ENCODE data around the gene PM20D2.
"Not testable (repeated sequence)": the region's sequence is repeated elsewhere in the genome, so short reads cannot be mapped to it uniquely, and the experiment has no call there.

PM20D2 gene, protein sequence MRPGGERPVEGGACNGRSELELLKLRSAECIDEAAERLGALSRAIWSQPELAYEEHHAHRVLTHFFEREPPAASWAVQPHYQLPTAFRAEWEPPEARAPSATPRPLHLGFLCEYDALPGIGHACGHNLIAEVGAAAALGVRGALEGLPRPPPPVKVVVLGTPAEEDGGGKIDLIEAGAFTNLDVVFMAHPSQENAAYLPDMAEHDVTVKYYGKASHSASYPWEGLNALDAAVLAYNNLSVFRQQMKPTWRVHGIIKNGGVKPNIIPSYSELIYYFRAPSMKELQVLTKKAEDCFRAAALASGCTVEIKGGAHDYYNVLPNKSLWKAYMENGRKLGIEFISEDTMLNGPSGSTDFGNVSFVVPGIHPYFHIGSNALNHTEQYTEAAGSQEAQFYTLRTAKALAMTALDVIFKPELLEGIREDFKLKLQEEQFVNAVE

DNA sequence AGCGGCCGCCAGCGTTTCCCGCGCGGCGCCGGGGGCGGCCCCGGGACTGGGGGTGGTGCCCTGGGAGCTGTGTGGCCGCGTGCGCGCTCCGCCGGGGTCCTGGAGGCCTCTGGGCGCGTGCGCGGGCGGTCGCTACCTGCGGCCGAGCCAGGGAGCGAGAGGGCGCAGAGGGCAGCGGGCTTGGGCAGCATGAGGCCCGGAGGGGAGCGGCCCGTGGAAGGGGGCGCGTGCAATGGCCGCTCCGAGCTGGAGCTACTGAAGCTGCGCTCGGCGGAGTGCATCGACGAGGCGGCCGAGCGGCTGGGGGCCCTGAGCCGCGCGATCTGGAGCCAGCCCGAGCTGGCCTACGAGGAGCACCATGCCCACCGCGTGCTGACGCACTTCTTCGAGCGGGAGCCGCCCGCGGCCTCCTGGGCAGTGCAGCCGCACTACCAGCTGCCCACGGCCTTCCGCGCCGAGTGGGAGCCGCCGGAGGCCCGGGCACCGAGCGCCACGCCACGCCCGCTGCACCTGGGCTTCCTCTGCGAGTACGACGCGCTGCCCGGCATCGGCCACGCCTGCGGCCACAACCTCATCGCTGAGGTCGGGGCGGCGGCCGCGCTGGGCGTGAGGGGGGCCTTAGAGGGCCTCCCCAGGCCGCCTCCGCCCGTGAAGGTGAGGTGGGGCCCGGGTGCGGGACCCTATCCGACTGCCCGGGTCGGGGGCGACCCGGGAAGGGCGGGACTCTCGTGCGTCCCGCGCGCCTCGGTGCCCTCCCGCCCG is at the start of gene PM20D2:
TSS of gene PM20D2 (plus strand) at position 100 of the 762 bp plus-strand sequence. CDS start at position 190, 90 bp downstream.
- peak; percentile 94 for DNase-seq (ENCODE audit: low spot score)

- no peak for DNase-seq (ENCODE audit: low spot score)
Observed at GRCh38 chr6:89098461-89098860, 47.4 kb upstream of the PM20D2 start.

DNA sequence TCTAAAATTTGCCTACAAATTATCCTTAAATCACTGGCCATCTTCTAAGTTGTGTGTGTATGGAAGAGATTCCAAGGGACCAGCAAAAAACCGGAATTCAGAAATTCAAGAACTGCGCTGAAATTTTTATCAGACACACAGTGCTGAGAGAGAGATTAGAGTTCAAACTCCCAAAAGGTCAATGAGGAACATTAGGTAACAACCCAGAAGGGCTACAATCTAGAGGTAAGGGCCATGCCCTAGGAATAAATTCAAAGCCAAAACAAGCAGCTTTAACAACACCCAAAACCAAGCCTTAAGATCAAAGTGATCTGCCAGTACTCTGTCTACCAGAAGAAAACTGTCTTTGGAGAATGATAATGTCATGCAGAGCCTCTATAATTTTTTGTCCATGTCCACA is 45.7 kb upstream of the PM20D2 start:
- DNase-seq (ENCODE audit: low spot score), result no peak

DNA sequence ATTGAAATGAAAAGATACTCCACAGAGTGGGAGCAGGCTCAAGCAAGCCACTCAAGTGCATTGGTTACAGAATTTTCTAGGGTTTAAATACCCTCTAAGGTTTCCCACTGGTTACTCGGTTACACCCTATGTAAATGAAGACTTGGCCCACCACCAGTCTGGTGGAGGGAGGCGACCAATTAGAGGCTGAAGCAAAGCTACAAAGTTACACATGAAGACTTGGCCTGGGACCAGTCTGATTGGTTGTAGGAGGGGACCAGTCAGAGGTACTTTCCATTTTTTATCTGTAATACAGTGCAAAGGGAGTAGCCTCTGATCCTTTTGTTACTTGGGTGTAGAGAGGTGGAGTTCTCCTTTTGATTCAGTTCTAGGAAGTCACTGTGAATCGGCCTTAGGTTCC is 35.6 kb upstream of the PM20D2 start:
- DNase-seq (ENCODE audit: low spot score), result no peak

DNA sequence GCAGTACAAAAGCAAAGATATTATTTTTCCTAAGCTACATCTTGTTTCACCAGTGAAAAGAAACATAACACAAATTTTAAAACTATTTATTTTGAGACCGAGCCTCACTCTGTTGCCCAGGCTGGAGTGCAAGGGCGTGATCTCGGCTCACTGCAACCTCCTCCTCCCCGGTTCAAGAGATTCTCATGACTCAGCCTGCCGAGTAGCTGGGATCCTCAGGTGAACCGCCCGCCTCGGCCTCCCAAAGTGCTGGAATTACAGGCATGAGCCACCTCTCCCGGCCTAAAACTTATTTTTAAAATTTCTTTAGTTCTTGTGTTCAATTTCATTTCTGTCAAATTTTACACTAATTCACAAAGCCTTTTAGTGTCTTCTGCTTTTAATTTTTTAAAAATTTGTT is 33.9 kb upstream of the PM20D2 start:
- no peak for DNase-seq (ENCODE audit: low spot score)

- DNase-seq (ENCODE audit: low spot score), result no peak
Observed at GRCh38 chr6:89116702-89117101, 29.2 kb upstream of the PM20D2 start.

DNA sequence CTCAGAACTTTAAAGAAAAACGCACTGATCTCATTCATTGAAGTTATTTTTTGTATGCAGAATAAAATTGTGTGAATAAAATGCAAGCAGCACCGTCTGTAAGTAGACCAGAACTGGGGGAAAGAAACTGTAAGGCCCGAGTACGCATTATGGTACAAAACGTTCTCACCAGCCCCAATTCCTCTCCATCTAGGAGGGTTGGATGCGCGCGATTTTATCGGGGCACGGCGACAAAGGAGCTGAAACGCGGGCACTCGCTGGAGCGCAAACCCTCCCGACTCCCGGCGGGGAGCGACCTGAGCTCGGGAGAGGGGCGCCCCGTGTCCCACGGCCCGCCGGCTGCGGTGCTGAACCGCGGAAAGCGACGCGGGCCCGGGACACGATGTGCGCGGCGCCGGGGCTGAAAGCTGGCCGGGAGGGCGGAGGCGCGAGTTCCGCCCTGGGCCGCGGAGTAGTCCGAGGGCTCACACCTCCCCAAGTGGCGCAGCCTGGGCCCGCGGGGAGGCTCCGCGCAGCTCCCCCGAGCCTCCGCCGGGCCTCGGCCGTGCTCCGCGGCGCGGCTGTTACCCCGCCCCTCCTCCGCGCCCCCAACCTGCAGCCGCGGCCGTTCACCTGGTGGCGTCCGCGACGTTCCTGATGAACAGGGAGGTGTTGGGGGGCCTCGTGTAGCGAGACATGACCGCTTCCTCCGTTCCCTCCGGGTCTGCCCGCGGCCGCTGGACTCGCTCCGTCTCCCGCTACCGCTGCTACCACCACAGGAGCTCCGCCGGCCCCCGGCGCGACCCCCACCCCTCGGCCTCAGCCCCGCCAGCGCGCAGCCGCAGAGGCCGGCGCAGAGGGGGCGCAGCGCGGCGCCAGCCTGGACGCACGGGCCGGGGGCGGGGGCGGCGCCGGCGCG is 28.4 kb upstream of the PM20D2 start, which contains the start of gene SRSF12:
TSS of gene SRSF12 (minus strand) at position 861 of the 898 bp plus-strand sequence. CDS start at position 677, 184 bp downstream.
- peak; percentile 87 for DNase-seq (ENCODE audit: low spot score)

- no peak for DNase-seq (ENCODE audit: low spot score)
Observed at GRCh38 chr6:89118931-89119330, 26.9 kb upstream of the PM20D2 start.

- DNase-seq (ENCODE audit: low spot score), result no peak
Observed at GRCh38 chr6:89120371-89120770, 25.5 kb upstream of the PM20D2 start.

- no peak for DNase-seq (ENCODE audit: low spot score)
Observed at GRCh38 chr6:89121934-89122333, 23.9 kb upstream of the PM20D2 start.

DNA sequence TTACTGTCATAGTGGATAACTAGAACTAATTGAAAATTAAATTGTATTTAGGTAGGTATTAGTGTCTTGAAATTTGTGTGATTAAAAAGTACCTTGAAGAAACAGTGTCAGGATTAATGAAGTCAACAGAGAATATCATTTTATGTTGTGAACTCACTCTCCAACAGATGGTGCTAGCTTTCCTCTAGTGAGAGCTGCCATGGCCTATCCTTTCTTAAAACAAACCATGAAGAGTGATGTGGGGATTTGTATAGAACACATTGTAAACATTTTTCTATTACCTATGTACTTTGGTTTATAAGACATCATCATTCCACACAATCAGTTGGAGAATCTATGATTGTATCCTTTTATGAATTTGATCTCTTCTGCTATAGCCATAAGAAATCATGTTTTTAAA is 23.2 kb upstream of the PM20D2 start:
- peak; percentile 51 for DNase-seq (ENCODE audit: low spot score)

DNA sequence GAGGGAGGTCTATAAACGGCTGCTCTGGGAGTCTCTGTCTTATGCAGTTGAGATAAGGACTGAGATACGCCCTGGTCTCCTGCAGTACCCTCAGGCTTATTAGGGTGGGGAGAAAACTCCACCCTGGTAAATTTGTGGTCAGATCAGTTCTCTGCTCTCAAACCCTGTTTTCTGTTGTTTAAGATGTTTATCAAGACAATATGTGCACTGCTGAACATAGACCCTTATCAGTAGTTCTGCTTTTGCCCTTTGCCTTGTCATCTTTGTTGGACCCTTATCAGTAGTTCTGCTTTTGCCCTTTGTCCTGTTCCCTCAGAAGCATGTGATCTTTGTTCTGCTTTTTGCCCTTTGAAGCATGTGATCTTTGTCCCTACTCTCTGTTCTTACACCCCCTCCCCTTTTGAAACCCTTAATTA is 17.6 kb upstream of the PM20D2 start:
- not testable (repeated sequence) for DNase-seq (ENCODE audit: low spot score)

GRCh38 chr6:89131599-89131998 is 14.3 kb upstream of the PM20D2 start:
- no peak for DNase-seq (ENCODE audit: low spot score)

- DNase-seq (ENCODE audit: low spot score), result no peak
Observed at GRCh38 chr6:89132057-89132456, 13.8 kb upstream of the PM20D2 start.

DNA sequence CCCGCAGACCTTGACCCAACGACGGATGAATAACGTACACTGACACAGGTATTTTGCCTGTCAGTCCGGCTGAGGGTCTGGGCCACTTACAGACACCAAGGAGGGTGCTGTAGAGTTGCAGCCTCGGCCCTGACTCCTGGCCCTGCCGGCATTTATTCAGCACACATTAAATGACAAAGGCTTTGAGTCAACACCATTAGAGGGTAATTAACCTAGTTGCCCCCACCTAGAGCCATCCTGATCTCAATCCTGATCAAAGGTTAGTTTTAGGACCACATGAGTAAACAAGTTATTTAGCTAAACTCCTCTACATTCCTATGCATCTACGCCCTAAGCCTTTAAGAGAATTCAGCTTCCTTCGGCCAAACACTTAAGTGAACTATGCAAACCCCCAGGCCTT is 11.9 kb upstream of the PM20D2 start:
- no peak for DNase-seq (ENCODE audit: low spot score)

GRCh38 chr6:89134723-89135122 is 11.1 kb upstream of the PM20D2 start:
- no peak for DNase-seq (ENCODE audit: low spot score)

DNA sequence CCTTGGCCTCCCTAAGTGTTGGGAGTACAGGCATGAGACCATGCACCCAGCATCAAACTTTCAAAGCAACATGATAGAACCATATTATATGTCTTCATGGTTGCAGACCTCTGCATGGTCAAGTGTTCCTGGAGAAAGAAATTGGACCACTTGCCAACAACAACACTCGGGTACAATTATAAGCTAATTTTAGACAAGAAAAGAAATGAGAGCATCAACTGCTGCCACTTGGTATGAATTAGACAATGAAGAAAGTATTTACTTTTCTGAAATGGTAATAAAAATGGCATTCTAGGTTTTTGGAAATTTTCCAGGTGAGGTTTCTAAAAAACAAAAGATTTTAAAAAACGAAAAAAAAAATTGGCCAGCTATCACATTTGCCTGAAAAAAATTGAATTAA is 7.7 kb upstream of the PM20D2 start:
- DNase-seq (ENCODE audit: low spot score), result no peak

DNA sequence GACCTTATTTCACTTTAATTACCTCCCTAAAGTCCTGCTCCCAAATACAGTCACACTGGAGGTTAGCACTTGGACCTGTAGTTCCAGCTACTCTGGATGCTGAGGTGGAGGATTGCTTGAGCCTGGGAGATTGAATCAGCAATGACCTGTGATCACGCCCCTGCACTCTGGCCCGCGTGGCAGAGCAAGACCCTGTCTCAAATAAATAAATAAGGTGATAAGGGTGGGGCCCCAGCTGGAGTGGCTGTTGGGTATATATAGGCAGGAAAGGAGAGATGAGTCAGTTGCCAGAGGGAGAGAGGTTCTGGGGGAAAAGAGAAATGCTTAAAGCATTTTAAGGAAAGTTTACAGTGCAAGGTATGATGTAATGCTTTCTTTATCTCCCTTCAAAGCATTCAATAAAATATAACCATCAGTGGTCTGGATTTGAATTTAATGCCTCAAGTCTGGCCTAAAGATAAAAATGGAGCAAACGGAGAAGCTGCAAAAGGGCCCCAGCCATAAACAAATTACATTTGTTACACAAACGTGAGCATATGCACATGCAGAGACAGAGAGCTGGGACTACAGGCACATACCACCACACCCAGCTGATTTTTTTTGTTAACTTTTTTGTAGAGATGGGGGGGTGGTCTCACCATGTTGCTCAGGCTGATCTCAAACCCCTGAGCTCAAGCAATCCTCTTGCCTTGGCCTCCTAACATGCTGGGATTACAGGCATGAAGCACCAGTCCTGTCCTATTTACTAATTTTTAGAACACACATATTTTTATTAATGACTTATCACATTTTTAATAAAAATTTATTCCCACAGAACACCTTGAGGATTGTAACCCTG is 6.1 kb upstream of the PM20D2 start:
- DNase-seq (ENCODE audit: low spot score), result no peak

- no peak for DNase-seq (ENCODE audit: low spot score)
Observed at GRCh38 chr6:89140347-89141156, 5.3 kb upstream of the PM20D2 start.

- DNase-seq (ENCODE audit: low spot score), result no peak
Observed at GRCh38 chr6:89144354-89144906, 1.4 kb upstream of the PM20D2 start.

Data from D341Med (cell line).